8988T (cell line): Measurements from ENCODE around the gene DAB1.

ENCODE experiments used
- DNase-seq: peaks from one replicate; pipeline ENCODE4 v3.0.0; 2011

DAB1 gene

GRCh38 chr1:56965916-56966697 lies 457.8 kb downstream of the DAB1 start, which contains the start of gene C8B:
C8B (minus strand) TSS chr1:56966015; CDS start chr1:56965948, 67 bp downstream.
- no peak for DNase-seq

- DNase-seq, result no peak
Observed at GRCh38 chr1:56965191-56965590, 458.7 kb downstream of the DAB1 start.

GRCh38 chr1:56964349-56965017 lies 459.4 kb downstream of the DAB1 start:
- DNase-seq, result no peak

GRCh38 chr1:56963667-56964066 lies 460.2 kb downstream of the DAB1 start:
- no peak for DNase-seq

GRCh38 chr1:56961426-56961825 lies 462.4 kb downstream of the DAB1 start:
- DNase-seq, result no peak

- no peak for DNase-seq
Observed at GRCh38 chr1:56958526-56958925, 465.3 kb downstream of the DAB1 start.

- no peak for DNase-seq
Observed at GRCh38 chr1:56957931-56958330, 465.9 kb downstream of the DAB1 start.

GRCh38 chr1:56954664-56955063 lies 469.2 kb downstream of the DAB1 start:
- DNase-seq, result no peak

- no peak for DNase-seq
Observed at GRCh38 chr1:56953386-56953785, 470.5 kb downstream of the DAB1 start.

- no peak for DNase-seq
Observed at GRCh38 chr1:56952501-56952900, 471.4 kb downstream of the DAB1 start.

GRCh38 chr1:56948403-56949023 lies 475.3 kb downstream of the DAB1 start:
- no peak for DNase-seq
